ENCODE measurements around the gene CIDEC.

GRCh38 chr3:9864200-9864927 is 15.7 kb downstream of the CIDEC start:
- TF ChIP-seq CTCF (conservative IDR thresholded peaks at IDR 0.05) (no peak), ZFX (IDR thresholded peaks at IDR 0.05) (no peak)

All from C4-2B (cell line).